Hepatic stellate cell (primary cell): Measurements from ENCODE around the gene RERG.

Experiments used
- DNase-seq: peaks from one replicate; pipeline ENCODE4 v3.0.0; 2011; ENCODE audit warnings: low spot score

Gene RERG

GRCh38 chr12:15186597-15186996, 34.6 kb downstream of the RERG start:
- DNase-seq: no peak

GRCh38 chr12:15184484-15184883, 36.7 kb downstream of the RERG start:
- no peak for DNase-seq

- DNase-seq: no peak
Measured at GRCh38 chr12:15183821-15184220, 37.4 kb downstream of the RERG start.

- no peak for DNase-seq
Measured at GRCh38 chr12:15181017-15181683, 40.1 kb downstream of the RERG start.

DNA sequence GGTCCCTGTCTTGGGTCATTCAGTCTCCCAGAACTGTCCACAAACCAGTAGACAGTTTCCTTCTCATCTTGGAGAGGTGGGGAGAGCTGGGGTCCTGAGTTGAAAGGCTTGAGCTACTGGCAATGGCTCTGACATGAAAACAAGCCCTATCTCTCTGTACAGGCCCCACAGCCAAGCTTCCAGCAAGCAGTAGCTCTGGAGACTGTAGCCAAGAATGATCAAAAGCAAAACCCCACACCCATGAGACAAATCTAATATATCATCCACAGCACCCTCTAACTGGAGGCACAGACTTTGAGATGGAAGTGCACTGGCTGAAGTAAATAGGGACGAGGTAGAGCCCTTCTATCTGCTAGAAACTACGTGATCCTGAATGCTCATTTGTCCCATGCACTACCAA, 40.9 kb downstream of the RERG start:
- no peak for DNase-seq

GRCh38 chr12:15179672-15180071, 41.5 kb downstream of the RERG start:
- DNase-seq: no peak

- no peak for DNase-seq
Measured at GRCh38 chr12:15173142-15173541, 48.1 kb downstream of the RERG start.

DNA sequence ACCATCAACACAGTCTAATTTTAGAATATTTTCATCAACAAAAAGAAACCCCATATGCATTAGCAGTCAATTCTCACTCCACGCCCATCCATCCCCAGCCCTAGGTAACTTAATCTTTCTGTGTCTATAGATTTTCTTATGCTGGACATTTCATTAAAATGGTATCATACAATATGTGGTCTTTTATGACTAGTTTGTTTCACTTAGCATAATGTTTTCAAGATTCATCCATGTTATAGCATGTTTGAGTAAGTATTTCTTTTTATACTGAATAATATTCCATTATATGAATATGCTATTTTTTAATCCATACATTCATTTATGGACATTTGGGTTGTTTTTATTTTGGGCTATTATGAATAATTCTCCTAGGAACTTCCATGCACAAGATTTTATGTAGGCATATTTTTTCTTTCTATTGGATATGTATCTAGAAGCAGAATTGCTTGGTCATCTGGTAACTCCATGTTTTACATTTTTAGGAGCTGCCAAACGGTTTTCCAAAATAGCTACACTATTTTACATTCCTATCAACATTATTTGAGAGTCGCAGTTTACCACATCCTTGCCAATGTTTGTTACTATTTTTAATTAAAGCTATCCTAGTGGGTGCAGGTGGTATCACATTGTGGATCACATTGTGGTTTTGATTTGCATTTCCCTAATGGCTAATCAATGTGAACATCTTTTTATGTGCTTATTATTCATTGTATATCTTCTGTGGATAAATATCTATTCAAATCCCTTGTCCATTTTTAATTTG, 49.0 kb downstream of the RERG start:
- no peak for DNase-seq

DNA sequence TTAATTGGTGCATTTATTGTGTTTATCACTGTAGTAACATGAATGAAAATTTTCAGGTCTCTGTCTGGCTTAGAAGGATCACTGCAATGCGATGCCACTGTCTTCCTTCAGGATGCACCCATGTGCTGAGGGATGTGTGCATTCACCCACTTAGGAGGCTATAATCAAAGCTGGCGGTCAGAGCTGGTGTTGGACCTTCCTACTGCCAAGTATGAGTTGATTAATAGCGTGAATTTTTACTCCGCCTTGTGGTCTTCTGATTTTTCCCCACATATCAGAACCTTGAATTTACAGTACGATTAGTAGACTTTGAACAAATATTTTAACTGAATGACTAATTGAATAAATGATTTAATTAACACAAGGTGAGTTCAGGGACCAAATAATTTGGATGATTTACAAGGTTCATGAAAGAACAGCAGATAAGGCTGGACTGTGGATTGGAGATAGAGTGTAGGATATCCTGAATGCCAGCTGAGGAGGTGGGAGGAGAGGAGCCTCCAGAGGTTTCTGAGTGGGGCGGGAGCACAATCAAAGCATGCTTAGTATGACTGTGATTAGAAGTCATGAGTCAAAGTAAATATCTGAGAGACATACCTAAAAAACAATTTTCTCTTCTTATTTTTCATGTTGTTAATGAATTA, 50.1 kb downstream of the RERG start:
- DNase-seq: no peak

DNA sequence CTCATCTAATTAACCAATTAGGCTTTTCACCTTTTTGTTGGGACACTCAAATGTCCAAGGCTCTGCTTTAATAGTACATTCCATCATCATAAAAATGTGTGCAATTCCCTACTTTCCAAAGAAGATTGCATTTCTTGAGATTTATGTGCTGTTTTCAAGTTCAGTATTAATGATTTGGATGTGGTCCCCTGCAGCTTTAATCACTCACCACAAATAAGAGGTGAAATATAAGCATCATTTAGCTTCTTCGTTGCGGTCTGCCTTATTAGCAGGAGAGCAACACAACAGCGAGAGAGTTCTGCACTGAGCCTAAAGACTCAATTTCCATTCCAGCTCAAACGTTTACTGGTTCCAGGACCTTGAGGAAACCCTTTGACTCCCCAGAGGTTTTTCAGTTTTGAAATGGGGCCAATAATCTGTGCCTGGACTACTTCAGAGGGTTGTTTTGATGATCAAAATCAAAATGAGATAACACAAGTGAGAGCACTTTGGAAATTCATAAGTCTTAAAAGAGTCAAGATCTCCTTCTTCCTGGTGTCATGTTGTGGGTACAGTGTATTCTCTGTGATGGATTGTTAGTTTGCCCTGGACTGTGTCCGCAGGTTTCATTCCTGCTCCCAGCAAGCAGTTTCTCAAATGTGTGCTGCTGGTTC, 53.1 kb downstream of the RERG start:
- no peak for DNase-seq

GRCh38 chr12:15165012-15165659, 56.1 kb downstream of the RERG start:
- DNase-seq: no peak

- DNase-seq: no peak
Measured at GRCh38 chr12:15163030-15163976, 57.9 kb downstream of the RERG start.

DNA sequence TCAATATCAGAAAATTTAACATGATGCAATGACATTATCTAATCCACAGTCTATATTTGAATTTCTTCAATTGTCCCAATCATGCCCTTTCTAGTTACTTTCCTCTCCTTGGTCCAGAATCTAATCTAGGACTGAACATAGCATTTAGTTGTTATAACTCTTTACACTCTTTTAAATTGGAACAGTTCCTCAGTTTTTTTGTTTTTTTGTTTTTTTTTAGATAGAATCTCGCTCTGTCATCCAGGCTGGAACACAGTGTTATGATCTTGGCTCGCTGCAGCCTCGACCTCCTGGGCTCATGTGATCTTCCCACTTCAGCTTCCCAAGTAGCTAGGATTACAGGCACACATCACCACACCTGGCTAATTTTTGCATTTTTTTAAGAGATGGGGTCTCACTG, 63.1 kb downstream of the RERG start:
- DNase-seq: no peak

- no peak for DNase-seq
Measured at GRCh38 chr12:15157269-15157671, 63.9 kb downstream of the RERG start.

DNA sequence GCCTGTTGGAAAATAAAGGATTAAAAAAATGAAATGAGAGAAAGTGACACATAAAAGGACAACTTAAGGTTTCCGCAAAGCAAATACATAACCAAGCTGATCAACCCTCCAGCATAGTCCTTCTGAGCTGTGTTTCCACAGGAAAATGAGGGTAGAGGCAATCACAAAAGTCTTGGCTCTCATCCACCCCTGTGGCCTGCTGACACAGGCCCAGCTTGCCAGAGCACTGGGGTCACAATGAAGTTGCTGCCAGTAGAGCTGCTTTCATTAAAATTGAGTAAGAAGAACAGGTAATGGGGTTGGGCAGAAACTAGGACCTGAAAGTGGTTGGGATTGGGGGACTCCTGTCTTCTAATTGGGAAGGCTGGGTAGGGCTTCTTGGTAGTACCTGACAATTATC, 65.9 kb downstream of the RERG start:
- DNase-seq: no peak

- DNase-seq: no peak
Measured at GRCh38 chr12:15154103-15154502, 67.1 kb downstream of the RERG start.

DNA sequence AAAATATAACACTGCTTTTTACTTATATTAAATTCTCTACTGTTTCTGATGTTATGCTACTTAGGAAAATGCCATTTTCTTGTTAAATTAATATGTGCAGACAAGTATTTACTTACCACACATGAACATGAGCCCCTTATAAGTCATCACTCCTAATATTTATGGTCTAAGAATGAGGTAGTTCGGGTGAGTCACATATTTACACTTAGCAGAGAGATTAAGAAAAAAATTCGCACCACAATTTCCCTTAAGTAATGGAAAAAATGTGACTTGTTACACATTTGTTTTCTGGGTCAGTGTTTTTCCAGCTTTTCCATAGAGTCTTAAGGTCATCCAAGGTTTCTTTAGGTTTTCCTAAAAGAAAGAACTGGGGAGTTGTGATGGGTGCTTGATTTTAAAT, 68.3 kb downstream of the RERG start:
- DNase-seq: no peak

DNA sequence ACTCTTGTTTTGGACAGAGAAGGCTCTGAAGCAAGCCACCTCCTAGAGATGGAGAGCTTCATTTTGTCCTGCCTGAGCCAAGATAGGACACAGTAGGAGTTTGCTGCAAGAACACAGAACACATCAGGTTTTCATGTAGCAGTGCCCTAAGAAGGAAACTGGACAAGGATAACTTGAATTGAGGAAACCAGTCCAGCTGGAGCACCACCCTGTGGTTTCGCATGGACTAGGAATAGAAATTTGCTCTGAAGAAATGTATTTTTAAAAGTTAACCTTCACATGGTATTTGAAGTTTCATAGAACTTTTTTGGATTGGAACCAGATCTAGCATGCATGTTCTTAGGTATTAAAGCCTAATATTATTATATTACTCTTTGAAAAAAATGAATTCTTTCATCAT, 68.8 kb downstream of the RERG start:
- DNase-seq: no peak

DNA sequence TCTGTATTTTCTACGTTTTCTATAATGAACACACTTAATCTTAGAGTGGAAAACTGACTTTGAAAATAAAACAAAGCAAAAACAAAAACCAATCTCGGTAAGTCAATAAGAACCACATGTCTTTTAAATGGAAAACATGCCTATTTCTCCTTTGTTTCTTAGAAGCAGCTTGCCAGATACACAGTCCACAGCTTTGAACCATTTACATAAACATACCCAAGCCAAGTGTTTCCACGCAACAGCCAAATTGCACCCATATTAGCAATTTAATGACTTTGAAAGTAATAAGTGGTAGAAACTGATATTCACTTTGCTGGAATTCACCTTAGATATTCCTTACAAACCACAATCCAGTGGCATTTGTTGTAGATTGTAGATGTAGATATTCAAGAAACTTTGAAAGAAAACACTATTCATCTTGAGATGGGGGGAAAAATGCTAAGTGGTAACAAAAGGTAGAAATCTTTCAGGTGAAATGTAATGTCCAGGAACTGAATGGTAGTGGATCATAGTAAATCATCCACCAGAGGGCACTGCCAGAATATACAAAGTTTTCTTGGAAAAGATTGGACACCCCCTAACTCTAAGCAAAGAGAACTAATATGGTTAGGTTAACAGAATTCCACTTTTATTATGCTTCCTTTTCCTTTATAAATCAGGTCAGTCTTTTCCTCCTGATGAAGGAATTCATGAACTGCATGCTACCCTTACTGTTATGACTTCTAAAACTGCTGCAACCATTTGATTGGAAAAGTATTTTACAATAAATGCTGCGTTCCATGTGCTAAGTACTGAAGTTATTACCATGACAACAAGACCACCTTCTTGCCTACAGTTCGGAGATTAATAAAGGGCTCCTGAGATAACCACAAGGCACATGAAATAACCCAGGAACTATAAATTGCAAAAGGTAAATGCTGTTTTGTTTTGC, 69.8 kb downstream of the RERG start:
- no peak for DNase-seq

GRCh38 chr12:15146585-15146984, 74.6 kb downstream of the RERG start:
- DNase-seq: no peak
